Measurements from ENCODE around the gene SLC17A9. TPM values are rescaled to one million over a fixed set of nuclear protein-coding genes. Genes with fewer than 3 reads are reported as not detected.

Gene SLC17A9
- 2.0 and 6.5 TPM in 2 replicates for total RNA-seq

GRCh38 chr20:62952373-62952967 is at the start of gene SLC17A9:
Gene SLC17A9, plus strand, starts transcription at chr20:62952709. Its CDS starts 122 bp downstream, at chr20:62952831.

GRCh38 chr20:62926229-62927127 is 26.0 kb upstream of the SLC17A9 start, which contains the start of gene DIDO1:
Gene DIDO1, minus strand, starts transcription at chr20:62926505.

GRCh38 chr20:62938105-62938888 is 14.2 kb upstream of the SLC17A9 start, which contains the start of gene GID8:
Gene GID8, plus strand, starts transcription at chr20:62938147. Its CDS starts 3,356 bp downstream, at chr20:62941503.

GRCh38 chr20:63006540-63007359 is 54.2 kb downstream of the SLC17A9 start, which contains the start of gene BHLHE23:
Gene BHLHE23, minus strand, starts transcription at chr20:63006964. Its CDS starts 190 bp downstream, at chr20:63006774.

Other genes starting within 250 kb of the SLC17A9 start
- gene NTSR1, start 243.9 kb upstream of the SLC17A9 start, total RNA-seq: under 0.01 and 0.32 TPM in 2 replicates
- gene MRGBP, start 156.2 kb upstream of the SLC17A9 start, total RNA-seq: 13.6 and 13.8 TPM in 2 replicates
- gene OGFR, start 147.9 kb upstream of the SLC17A9 start, total RNA-seq: 34.8 and 35.9 TPM in 2 replicates
- gene COL9A3, start 135.7 kb upstream of the SLC17A9 start, total RNA-seq: 0.52 and 1.1 TPM in 2 replicates
- gene TCFL5, start 90.9 kb upstream of the SLC17A9 start, total RNA-seq: 11.7 and 14.3 TPM in 2 replicates
- gene DIDO1, start 26.2 kb upstream of the SLC17A9 start, total RNA-seq: 27.3 and 31.4 TPM in 2 replicates
- gene GID8, start 14.6 kb upstream of the SLC17A9 start, total RNA-seq: 30.6 and 31.3 TPM in 2 replicates
- not detected in 2 replicates for gene BHLHE23, start 54.3 kb downstream of the SLC17A9 start, total RNA-seq